DMS153 treated with DMSO at 0.1 percent for 48 hours (cell line): ENCODE measurements around the gene CTAGE15.
"Not testable (repeated sequence)": the region's sequence is repeated elsewhere in the genome, so short reads cannot be mapped to it uniquely, and the experiment has no call there.

Source experiments
- DNase-seq: peaks from one replicate; lab custom pipeline; 2025; ENCODE audit not compliant: unreplicated experiment; lab: John Stamatoyannopoulos, UW

CTAGE15 gene

GRCh38 chr7:143571501-143571900, at the start of gene CTAGE15:
TSS of gene CTAGE15 (plus strand) at chr7:143571801. CDS start at chr7:143571818, 17 bp downstream.
- DNase-seq: not testable (repeated sequence)

DNA sequence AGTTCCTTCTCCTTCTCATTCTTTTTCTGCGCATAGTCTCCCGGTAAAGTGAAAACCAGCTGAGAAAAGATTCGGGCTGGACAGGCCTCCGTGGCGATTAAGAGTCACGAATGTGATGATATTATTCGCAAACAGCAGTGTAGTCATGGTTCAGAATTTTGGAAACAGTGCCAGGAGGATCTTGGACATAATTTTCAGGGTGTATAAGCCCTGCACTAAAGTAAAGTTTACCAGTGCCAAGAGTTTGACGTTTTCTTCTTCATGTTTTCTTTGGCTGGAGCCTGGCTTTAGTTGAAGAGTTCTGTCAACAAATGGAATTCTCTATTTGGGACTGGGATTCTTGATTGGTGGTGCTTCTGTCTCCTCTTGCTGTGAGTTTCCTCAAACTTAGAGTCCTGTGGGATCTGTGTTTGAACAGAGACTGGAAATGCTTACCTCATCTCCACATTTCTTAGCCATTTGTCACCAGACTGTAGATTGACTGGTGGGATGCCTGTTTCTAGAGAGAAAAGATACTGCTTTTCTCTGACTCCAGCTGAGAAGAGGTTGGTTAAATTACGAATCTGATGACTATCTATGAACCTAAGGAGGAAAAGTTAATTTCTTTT, 49.2 kb upstream of the CTAGE15 start:
- DNase-seq: not testable (repeated sequence)

DNA sequence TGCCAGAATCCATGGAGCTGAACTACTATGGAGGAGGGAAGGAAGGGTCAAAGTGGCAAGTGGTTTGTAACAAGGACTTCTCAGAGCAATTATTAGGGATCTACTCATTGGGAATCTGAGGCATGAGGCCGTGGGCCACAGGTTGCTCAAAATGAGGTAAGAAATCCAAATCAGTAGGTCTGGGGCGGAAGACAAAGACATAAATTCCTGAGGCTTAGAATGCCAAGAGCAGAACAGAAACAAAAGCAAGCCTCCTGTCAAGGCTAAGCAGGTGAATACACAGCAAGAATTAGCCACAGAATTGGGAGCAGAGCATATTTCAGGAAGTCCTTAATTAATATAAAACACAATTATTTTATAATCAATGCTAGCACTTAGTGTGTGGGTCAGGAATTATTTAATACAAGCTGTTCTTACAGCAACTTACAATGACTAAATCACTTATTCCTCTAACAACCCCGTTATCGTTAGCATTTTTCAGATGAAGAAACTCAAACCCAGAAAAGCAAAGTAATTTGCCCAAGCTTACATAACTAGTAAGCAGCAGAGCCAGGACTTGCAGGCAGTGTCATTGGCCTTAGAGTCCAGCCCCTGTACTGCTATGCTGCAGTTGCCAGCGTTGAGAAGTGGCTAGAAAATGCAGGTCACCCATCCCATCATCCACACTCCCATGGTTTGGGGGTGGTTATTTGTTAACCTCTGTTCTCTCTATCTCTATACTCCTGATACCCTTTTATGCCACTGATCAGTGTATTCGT, 40.3 kb upstream of the CTAGE15 start:
- DNase-seq: not testable (repeated sequence)

DNA sequence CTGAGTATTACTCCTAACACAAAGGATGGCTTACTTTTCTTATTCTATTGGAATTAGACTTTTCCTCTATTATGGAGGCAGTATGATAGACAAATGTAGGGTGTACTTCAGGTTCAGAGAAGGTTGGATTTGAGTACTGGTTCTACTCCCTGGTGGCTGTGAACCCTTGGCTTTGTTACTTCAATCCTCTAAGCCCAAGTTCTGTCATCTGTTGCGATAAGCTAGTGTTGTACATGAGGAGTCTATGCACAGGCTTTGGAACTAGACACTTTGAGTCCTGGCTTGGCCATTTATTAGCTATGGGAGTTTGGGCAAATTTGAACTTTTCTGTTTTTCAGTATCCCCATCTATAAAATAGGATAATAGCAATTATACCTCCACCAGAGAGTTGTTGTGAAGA, 39.7 kb upstream of the CTAGE15 start:
- DNase-seq: not testable (repeated sequence)

DNA sequence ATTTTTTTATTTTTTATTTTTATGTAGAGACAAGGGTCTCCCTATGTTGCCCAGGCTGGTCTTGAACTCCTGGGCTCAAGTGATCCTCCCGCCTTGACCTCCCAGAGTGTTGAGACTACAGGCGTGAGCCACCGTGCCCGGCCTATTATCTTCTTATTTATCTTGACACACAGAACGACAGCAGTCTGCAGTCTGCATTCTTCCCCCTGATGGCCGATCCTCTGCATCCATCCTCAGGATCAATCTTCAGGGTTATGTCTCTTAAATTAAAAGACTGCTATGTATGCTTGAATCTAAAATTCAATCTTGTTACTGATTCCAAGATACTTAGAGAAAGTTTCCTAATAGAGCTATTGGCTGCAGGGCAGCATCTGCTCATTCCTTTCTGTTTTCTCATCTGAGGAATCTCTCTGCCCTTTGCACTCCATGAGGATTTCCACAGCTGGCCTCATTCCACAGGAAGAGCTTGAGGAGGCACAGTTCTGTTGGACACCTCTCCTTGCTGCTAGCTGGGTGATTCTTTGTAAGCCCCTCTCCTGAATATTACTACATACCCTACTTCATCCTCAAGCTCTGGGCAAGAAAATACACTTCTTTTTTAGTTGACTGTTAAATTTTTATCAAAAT, 38.3 kb upstream of the CTAGE15 start:
- not testable (repeated sequence) for DNase-seq

- not testable (repeated sequence) for DNase-seq
Measured at GRCh38 chr7:143536443-143536842, 35.2 kb upstream of the CTAGE15 start.

DNA sequence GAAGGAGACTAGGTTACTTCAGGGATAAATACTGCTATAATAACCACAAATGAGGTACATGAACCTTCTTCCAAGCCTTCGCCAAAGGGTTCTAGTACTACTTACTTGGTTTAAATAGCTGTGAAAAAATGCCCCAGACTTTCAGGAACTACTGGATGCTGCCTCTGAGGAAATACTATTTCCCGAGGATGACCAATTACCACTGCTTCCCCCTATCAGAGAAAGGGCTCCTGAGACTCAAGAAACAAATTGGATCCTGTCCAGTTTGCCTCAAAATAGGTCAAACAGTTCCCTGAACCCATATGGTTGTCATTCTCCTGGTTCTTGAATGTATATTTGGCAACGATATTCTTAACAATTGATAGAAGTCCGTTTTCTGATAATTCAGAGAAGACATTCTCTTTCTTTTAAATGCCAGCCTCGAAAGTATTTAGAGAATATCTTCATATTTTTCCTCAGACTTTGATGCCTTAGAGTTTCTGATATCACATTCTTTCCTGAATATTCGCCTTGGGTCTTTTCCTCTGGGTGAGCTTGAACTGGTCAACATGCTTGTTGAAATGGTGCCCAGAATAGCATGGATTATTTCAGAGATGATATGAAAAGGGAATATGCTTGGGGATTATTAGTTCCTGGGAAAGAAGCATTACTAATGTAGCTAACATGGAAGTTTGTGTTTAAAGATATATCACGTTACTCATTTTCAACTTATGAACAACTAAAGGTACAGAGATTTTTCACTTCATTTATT, 28.1 kb upstream of the CTAGE15 start:
- DNase-seq: not testable (repeated sequence)

DNA sequence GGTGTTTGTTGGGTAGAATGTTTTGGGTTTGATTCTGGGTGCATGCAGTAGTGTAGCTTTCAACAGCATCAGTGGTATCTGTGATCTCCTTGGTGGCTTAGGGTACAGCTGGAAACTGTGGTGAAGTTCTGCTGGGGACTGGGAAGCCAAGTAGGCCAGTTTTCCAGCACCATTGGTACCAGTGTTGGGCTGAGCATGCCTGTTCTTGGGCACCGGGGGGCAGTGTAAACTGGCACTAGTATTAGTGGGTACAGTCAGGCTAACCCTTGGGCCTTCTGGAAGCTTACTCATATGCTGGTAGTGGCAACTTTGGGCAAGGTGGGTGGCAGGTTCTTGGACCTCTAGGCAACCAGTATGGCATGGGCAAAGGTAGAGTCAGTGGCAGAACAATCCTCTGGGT, 15.6 kb upstream of the CTAGE15 start:
- not testable (repeated sequence) for DNase-seq

DNA sequence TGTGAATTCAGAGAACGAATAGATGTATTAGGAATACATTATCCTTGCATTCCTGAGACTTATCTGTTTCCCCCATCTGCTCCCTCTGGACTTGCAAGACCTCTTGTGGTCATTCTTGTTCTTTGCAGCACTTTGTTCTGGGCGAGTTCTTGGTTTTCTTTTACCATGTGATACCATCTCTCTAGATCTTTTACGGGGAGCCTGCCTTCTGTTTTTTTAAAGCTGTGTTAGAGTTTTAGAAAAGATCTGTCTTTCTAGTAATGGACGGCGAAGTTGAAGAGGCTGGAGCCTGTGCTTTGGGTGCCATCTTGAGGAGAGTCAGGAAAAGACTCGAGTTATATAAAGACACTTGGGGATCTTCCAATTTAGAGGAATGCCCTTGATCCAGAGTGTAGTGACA, 8.3 kb upstream of the CTAGE15 start:
- DNase-seq: not testable (repeated sequence)

DNA sequence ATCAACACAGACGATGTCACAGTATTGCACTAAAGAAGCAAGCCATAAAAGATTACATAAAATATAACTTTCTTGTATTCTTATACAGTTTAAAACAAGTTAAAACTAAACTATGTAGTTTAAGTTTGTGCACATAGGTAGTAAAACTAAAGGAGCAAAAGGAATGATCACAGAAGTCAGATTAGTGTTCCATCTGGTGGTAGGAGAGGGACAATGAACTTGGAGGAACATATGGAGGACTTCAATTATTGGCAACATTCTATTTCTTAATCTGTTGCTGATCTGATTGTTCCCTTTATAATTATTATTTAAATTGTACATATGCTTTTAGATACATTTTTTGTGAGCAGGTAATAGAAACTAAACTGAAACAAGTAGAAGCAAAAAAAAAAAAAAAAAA, 5.6 kb upstream of the CTAGE15 start:
- not testable (repeated sequence) for DNase-seq

- DNase-seq: not testable (repeated sequence)
Measured at GRCh38 chr7:143588183-143588582, 16.6 kb downstream of the CTAGE15 start.

DNA sequence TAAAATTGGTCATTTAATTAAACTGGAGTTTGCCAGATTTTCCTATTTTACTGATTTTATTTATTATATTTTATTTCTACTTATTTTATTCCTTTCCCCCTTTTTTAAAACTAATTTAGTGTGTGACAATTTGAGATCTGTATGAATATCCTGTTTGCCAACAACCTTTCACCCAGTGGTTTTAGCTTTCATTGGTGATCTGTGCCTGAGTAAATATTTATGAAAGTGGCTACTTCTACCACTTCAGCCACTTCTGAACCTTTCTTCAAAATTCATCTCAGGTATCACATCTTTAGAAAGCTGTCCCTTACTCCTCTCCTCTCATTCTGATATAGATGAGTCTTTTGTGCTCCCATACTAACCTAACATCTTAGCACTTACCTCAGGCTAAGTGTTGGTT, 18.3 kb downstream of the CTAGE15 start:
- DNase-seq: not testable (repeated sequence)

DNA sequence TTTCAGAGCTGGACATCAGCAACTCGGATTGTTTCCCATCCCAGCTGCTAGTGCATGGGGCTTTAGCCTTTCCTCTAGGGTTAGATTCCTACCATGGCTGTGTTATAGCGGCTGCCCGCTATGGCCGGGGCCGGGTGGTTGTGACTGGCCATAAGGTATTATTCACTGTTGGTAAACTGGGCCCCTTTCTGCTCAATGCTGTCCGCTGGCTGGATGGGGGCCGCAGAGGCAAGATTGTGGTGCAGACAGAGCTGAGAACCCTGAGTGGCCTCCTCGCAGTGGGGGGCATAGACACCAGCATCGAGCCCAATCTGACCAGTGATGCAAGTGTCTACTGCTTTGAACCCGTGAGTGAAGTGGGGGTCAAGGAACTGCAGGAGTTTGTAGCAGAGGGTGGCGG, 26.5 kb downstream of the CTAGE15 start:
- not testable (repeated sequence) for DNase-seq

DNA sequence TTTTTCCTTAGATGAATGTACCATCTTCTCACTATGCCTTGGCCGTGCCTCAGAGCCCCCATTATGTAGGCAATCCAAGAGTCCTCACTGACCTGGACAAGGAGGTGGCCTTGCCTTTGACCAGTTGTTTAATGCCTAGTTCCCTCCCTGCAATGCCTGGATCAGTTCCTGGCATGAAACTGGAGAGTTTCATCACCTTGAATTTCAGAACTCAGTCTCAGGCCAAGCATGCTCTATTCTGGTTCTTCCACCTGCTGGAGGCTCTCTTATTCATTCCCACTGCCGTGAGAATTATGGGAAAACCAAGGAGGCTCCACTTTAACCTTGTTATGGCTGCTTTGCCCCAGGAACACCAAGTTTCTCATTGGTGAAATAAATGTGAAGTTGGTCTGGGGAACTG, 31.9 kb downstream of the CTAGE15 start:
- DNase-seq: not testable (repeated sequence)

DNA sequence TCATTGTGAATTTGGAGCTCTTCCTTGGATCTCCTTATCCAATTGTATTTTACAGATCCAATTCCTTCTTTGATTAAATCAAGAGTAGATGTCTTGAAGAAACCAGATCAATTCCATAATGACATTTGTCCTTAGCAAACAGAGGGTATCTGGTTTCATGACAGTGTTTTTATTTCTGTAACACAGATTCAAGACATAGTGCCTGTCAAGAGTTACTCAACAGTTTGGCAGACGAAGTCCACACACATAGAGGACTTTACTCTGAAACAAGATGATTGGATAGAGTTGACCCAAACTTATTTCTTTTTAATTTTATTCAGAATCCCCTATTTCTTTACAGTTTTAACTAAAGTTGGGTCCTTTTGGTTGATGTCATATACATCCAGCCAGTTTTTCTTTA, 34.5 kb downstream of the CTAGE15 start:
- DNase-seq: not testable (repeated sequence)

DNA sequence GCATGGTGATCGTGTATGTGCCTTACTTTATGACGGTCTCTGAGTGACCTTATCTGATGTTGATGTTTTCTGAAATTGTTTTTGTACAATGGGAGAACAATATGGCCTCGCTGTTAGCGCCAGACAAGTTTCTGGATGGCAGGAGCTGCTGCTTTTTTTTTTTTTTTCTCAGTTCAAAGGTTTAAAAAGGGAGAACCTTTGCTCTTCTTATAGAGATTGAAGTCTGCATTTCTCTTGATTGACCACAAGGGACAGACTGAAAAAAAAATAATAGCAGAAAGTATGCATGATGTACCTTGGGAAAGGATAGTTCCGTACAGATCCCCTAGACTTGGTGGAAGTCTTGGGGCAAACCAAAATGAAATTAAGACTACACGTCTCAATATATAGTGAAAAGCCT, 43.9 kb downstream of the CTAGE15 start:
- DNase-seq: not testable (repeated sequence)

GRCh38 chr7:143617204-143617603, 45.6 kb downstream of the CTAGE15 start:
- not testable (repeated sequence) for DNase-seq

- not testable (repeated sequence) for DNase-seq
Measured at GRCh38 chr7:143620058-143620457, 48.5 kb downstream of the CTAGE15 start.

GRCh38 chr7:143620646-143621045, 49.0 kb downstream of the CTAGE15 start, which contains the start of gene TCAF2:
TSS of gene TCAF2 (plus strand) at chr7:143620974.
- not testable (repeated sequence) for DNase-seq

GRCh38 chr7:143621175-143621574, 49.6 kb downstream of the CTAGE15 start:
- DNase-seq: not testable (repeated sequence)

- DNase-seq: not testable (repeated sequence)
Measured at GRCh38 chr7:143622130-143622529, 50.5 kb downstream of the CTAGE15 start.
